NCI-H2081 treated with DMSO at 0.1 percent for 48 hours (cell line): Measurements from ENCODE around the gene CADM4.
"Not testable (repeated sequence)": the region's sequence is repeated elsewhere in the genome, so short reads cannot be mapped to it uniquely, and the experiment has no call there.

Experiments used
- DNase-seq: peaks from one replicate; lab custom pipeline; 2025; lab: John Stamatoyannopoulos, UW

CADM4 gene, protein sequence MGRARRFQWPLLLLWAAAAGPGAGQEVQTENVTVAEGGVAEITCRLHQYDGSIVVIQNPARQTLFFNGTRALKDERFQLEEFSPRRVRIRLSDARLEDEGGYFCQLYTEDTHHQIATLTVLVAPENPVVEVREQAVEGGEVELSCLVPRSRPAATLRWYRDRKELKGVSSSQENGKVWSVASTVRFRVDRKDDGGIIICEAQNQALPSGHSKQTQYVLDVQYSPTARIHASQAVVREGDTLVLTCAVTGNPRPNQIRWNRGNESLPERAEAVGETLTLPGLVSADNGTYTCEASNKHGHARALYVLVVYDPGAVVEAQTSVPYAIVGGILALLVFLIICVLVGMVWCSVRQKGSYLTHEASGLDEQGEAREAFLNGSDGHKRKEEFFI

DNA sequence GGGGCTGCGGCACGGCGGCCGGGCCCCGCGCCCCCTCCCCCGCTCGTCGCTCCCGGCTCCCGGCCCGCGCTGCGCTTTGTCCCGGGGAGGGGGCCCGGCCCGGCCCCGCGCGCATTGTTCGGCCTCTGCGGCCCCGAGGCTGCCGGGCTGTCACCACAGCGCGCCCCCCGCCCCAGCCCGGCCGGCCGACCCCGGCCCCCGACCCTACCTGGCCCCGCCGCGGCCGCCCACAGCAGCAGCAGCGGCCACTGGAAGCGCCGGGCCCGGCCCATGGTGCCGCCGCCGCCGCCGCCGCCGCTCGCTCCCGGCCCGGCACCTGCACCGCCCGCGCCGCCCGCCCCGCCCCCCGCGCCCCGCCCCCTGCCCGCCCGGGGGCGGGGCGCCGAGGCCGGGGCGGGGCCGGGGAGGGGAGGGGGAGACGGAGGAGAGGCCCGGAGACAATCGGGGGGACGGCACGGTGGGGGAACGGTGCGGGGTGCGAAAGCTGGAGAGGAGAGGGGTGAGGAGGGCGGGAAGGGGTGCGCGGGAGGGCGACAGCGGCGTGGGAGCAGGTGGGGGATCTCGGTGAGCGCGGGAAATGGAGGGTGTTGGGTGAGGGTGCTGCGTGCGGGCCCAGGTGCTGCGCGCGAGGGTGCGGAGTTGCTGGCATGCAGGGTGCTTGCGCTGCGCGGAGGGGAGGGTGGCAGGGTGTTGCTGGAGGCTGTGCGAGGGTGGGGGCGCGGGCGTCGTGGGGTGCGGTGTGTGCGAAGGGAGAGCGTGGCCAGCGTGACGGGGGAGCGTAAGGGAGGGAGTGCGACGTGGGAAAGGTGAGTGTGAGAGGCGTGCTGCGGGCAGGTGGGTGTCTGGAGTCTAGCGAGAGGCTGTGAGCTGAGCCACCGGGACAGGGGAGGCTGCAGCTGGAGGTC lies at the start of gene CADM4:
TSS of gene CADM4 (minus strand) at position 332 of the 905 bp plus-strand sequence. CDS start at position 272, 60 bp downstream.
- no peak for DNase-seq

DNA sequence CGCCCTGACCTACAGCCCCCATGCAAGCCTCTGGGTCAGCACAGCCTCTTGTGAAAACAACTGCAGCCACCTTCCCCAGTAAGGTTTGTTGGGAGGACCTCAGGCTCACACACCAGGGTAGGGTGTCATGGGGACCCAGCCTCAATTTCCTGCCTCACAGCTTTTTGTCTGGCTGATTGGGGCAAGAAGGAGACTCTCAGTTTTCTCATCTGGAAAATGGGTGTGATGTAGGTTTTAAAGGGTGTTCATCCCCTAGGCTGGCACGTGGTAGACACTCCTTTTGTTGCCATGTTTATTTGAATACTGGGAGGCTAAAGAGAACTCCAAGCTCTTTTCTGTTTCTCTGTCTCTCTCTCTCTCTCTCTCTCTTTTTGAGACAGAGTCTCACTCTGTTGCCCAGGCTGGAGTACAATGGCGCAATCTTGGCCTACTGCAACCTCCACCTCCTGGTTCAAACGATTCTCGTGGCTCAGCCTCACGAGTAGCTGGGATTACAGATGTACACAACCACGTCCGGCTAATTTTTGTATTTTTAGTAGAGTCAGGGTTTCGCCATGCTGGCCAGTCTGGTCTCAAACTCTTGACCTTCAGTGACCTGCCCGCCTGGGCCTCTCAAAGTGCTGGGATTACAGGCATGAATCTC lies 48.5 kb upstream of the CADM4 start:
- DNase-seq, result no peak

GRCh38 chr19:43687660-43687997 lies 48.0 kb upstream of the CADM4 start:
- DNase-seq, result no peak

GRCh38 chr19:43684326-43684725 lies 44.7 kb upstream of the CADM4 start:
- DNase-seq, result no peak

GRCh38 chr19:43683905-43684304 lies 44.3 kb upstream of the CADM4 start:
- DNase-seq, result no peak

- no peak for DNase-seq
These were observed 43.4 kb upstream of the CADM4 start for GRCh38 chr19:43682824-43683661.

GRCh38 chr19:43682269-43682668 lies 42.6 kb upstream of the CADM4 start:
- DNase-seq, result not testable (repeated sequence)

- DNase-seq, result no peak
These were observed 42.2 kb upstream of the CADM4 start for GRCh38 chr19:43681821-43682220.

DNA sequence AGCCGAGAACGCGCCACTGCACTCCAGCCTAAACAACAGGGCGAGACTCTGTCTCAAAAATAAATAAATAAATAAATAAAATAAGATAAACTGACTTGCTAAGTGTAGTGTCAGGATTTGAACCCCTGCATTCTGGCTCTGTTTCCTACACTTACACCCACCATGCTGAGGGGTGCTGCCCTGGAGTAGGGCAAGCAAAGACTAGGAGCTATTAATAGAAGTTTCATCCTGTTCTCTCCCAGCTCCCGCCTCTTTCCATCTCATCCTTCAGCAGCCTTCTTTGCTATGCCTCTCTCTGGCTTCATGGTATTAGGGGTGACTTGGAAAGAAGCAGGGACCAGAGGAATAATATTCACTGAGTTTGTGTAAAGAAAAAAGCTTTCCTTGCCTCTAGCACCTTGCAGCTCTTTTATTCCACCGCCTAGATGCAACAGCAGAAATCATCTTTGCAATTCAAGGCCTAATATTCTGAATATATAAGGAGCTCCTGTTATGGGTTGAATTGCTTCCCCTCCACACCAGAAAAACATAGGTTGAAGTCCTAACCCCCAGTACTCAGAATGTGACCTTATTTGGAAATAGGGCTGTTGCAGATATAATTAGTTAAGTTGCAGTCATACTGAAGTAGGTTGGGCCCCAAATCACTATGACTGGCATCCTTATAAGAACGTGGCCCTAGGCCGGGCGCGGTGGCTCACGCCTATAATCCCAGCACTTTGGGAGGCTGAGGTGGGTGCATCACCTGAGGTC lies 39.0 kb upstream of the CADM4 start:
- no peak for DNase-seq

GRCh38 chr19:43675906-43676305 lies 36.3 kb upstream of the CADM4 start:
- DNase-seq, result no peak

DNA sequence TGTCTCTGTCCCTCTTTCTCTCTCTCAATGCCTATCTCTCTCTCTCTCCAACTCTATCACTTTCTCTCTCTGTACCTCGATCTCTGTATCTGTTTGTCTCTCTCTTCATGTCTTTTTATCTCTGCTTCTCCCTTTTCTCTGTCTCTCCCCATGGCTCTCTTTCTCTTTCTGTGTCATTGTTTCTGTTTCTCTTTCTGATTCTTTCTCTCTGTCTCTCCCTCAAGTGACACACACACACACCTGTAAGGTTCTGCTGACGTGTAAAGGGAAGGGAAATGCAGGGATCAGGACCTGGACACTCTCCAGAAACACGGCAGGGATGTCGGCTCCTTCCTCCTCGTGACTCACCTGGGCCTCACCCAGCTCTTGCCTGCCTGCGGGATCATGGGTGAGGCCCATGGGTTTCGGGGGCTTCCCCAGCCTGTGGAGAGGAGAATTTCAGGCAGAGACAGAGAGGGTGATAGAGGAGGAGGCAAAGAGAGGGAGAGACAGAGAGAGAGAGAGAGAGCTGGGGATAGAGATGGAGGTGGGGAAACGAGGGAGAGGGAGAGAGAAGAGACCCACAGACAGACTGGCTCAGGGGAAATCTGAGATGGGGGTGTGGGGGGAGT lies 35.7 kb upstream of the CADM4 start:
- DNase-seq, result no peak

DNA sequence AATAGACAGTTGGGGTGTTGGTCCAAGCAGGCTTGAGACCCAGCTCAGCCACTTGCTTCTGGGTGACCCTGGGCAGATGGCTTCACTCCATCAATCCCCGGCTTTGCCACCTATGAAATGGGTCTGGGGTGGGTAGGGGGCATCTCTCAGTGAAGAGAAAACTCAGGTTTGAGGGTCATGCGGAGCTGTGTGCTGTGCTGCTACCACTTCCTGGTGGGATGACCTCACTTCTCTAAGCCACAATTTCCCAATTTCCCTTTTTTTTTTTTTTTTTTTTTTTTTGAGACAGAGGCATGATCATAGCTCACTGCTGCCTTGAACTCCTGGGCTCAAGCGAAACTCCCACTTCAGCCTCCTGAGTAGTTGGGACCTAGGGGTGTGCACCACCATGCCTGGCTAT lies 34.9 kb upstream of the CADM4 start:
- no peak for DNase-seq

- DNase-seq, result no peak
These were observed 34.5 kb upstream of the CADM4 start for GRCh38 chr19:43674183-43674582.

DNA sequence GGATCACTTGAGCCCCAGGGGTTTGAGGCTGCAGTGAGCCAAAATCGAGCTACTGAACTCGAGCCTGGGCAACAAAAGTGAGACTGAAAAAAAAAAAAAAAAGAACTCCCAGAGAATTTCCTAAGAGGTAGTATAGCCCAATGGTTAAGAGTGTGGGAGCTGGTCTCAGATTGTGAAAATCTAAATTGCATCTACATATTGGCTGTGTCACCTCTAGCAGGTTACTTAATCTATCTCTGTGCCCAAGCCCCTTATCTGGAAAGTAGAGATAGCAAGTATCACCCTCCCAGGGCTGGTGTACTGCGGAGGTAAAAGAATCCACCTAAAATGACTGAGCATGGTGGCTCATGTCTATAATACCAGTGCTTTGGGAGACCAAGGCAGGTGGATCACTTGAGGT lies 34.0 kb upstream of the CADM4 start:
- no peak for DNase-seq

GRCh38 chr19:43672061-43672679 lies 32.5 kb upstream of the CADM4 start:
- no peak for DNase-seq

GRCh38 chr19:43668406-43669109 lies 28.9 kb upstream of the CADM4 start:
- DNase-seq, result peak; percentile 80

- DNase-seq, result peak; percentile 80
These were observed 28.3 kb upstream of the CADM4 start for GRCh38 chr19:43667876-43668405.

DNA sequence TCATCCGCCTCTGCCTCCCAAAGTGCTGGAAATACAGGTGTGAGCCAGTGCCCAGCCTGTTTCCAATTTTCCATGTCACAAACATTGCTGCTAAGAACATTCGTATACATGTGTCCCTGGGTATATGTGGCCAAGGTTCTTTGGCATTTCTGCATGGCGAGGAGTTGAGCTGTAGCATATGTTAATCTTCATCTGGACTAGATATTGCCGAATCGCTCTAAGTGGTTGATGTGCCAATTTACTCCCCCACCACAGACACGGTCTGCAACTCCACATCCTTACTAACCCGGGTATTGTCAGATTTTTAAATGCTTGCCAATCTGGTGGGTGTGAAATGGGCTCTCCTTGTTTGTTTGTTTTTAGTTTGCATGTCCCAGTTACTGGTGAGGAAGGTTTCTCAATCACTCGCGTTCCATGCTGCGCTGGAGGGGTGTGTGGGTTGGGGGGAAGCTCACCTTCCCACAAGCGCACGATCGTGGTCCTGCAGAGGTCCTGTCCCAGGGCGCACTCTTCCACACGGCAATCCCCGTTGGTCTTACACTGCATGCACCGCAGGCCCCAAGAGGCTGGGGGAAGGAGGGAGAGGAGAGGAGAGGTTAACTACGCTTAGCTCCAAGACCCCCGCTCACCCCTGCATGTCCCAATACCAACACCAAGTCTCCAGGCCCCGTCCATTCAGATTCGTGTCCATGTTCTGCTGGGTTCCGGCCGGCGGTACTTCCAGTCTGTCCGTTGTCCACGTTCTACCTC lies 27.7 kb upstream of the CADM4 start:
- no peak for DNase-seq
